Adipocyte (in vitro differentiated cells): ENCODE results near the gene ERG28.
"Not testable (repeated sequence)": the region's sequence is repeated elsewhere in the genome, so short reads cannot be mapped to it uniquely, and the experiment has no call there.

Experiments
- DNase-seq: peaks from one replicate; pipeline ENCODE4 v3.0.0-alpha.2; 2015; ENCODE audit warnings: low read depth
- H3K27me3 ChIP-seq: replicated peaks from 2 replicates; pipeline ENCODE4 v1.7.0; 2013; ENCODE audit warnings: mild to moderate bottlenecking, low read length, moderate library complexity; ENCODE audit not compliant: control insufficient read depth, insufficient read depth
- H3K36me3 ChIP-seq: 2 replicates; pipeline ENCODE4 v1.7.0; 2013; ENCODE audit warnings: low read length, mild to moderate bottlenecking, moderate library complexity; ENCODE audit not compliant: control insufficient read depth, insufficient read depth, severe bottlenecking
- H3K4me1 ChIP-seq: 2 replicates; pipeline ENCODE4 v1.7.0; 2013; ENCODE audit warnings: mild to moderate bottlenecking, low read length, moderate library complexity; ENCODE audit not compliant: control insufficient read depth, insufficient read depth
- H3K4me3 ChIP-seq: 2 replicates; pipeline ENCODE4 v1.7.0; 2013; ENCODE audit warnings: mild to moderate bottlenecking, low read length, moderate library complexity
- H3K9ac ChIP-seq: 2 replicates; pipeline ENCODE4 v1.7.0; 2013; ENCODE audit warnings: mild to moderate bottlenecking, low read length, moderate library complexity
- H3K9me3 ChIP-seq: 2 replicates; pipeline ENCODE4 v1.7.0; 2013; ENCODE audit warnings: mild to moderate bottlenecking, low read length, moderate library complexity; ENCODE audit not compliant: control insufficient read depth

The ERG28 gene

DNA sequence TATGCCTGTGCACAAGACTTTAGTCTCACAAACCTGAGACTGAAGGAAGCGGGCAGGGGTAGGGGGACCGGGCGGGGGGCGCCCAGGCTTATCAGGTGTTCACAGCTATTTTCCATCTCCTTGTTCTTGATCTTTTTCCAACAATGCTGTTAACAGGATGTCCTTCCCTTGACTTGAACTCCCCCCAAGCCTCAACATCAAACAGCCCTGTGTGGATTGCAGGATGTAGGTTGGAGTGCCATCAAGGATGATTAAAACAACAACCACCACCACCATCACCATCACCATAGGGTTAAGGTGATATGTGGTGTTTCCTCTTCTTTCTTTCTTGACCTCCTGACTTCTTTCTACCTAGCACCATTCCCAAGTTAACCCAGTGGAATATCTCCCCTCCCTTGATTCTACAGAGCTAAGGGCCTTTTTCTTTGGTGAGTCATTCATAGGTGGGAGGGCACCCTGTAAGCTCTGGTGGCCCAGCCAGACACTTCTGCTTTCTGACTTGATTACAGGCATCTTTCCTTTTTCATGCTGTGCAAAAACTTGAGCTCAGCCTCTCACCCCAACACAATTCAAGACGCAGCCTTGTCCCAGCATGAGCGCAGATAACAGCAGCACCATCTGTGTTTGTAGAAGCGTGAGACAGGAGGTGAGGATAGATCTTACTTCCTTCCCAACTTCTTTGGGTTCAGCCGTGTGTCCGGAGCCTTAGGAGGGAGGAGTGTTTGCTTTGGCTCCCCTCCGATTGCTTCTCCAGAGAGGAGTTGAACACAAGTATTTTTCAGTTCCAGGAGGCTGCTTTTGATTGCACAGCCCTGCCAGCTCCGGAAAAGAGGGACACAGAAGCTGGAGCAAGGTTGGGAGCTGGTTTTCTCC, 55.5 kb downstream of the ERG28 start:
- peak; percentile 3 for DNase-seq
- Histone ChIP-seq H3K4me3 (peak overlapping the region; percentile 3), H3K4me1 (peaks cover 28% of the 10 kb centered on the region), H3K9ac (no peak overlapping the region), H3K36me3 (peaks cover 9% of the 10 kb centered on the region), H3K9me3 (peaks cover 27% of the 10 kb centered on the region), H3K27me3 (no peaks in the 10 kb centered on the region)

DNA sequence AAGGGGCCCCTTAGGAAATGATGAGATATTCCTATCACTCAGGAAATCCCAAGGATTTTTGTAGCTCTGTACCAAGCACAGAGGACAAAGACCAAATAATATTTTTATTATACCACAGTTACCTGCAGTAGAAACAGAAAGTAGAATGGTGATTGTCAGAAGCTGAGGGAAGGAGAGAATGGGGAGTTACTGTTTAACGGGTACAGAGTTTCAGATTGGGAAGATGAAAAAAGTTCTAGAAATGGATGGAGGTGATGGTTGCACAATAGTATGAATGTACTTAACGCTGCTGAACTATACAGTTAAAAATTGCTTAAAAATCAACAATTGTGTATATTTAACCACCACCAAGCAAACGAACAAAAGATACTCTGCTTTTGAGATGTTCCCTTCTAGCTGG, 58.2 kb downstream of the ERG28 start:
- H3K9me3 ChIP-seq, result peaks cover 11% of the 10 kb centered on the region

GRCh38 chr14:75601061-75601460, 59.6 kb downstream of the ERG28 start:
- H3K9ac ChIP-seq, H3K4me3 ChIP-seq, H3K9me3 ChIP-seq, H3K36me3 ChIP-seq, H3K27me3 ChIP-seq, DNase-seq: not testable (repeated sequence)
- peaks cover 22% of the 10 kb centered on the region for H3K4me1 ChIP-seq

More for the DNA sequence above, 58.2 kb downstream of the ERG28 start:
- Histone ChIP-seq H3K36me3 (peaks cover 6% of the 10 kb centered on the region), H3K4me3 (no peak overlapping the region), H3K4me1 (peaks cover 14% of the 10 kb centered on the region), H3K9ac (no peak overlapping the region), H3K27me3 (no peaks in the 10 kb centered on the region)
- no peak for DNase-seq

- not testable (repeated sequence) for H3K4me3 ChIP-seq, DNase-seq, H3K27me3 ChIP-seq, H3K9me3 ChIP-seq, H3K36me3 ChIP-seq, H3K9ac ChIP-seq
- peaks cover 15% of the 10 kb centered on the region for H3K4me1 ChIP-seq
These were observed 60.6 kb downstream of the ERG28 start for GRCh38 chr14:75600100-75600499.
